HepG2 (cell line): ENCODE results near the gene CD81. TPM values are rescaled to one million over a fixed set of nuclear protein-coding genes. Genes with fewer than 3 reads are reported as not detected.
A peak's percentile ranks its signal among the peaks of the same experiment; 100 is the strongest.

Source experiments
- ATAC-seq: fragments of 200-7000 bp; cut with Tn5 transposase; 3 replicates; pipeline ENCODE4 v1.9.1; 2020; ENCODE audit warnings: mild to moderate bottlenecking, moderate library complexity
- BruUV-seq: library from RNA; stranded (reverse); fragments of 400-500 nt; replicated peaks from 2 replicates; lab custom pipeline; 2021; lab: Mats Ljungman, UMichigan
- CTCF ChIA-PET: fragments of 300-600 bp; formaldehyde crosslinking; extraction: SDS; loops from one replicate; lab custom pipeline; 2021; ENCODE audit warnings: low total read pairs, inconsistent platforms, low intra/inter-chr PET ratio; lab: Yijun Ruan, JAX
- POLR2A ChIA-PET: fragments of 350-600 bp; sonication (Branson Sonifier 250); formaldehyde crosslinking; loops from one replicate; lab custom pipeline; 2020; ENCODE audit warnings: antibody characterized with exemption, inconsistent platforms; lab: Yijun Ruan, JAX
- DNase-seq: peaks from one replicate; pipeline ENCODE4 v3.0.0-alpha.2; 2015; ENCODE audit warnings: low spot score
- FAIRE-seq: peaks from 3 replicates; lab custom pipeline; 2011; peaks lifted over from hg19 to GRCh38; lab: Jason Lieb, UNC
- H2AFZ ChIP-seq: one replicate; pipeline ENCODE4 v1.6.1; 2011; ENCODE audit warnings: low read length, inconsistent platforms
- H3K27ac ChIP-seq: fragments of 300-600 bp; 3 replicates; pipeline ENCODE4 v1.8.0; 2011; ENCODE audit warnings: mixed run types, mild to moderate bottlenecking, mixed read lengths, low read length, inconsistent platforms; ENCODE audit not compliant: insufficient read depth; ENCODE audit errors: extremely low read length
- H3K27me3 ChIP-seq, 2 experiments: fragments of 200-600 bp in 1 of 2; 2 replicates in 1 of 2; 3 replicates in 1 of 2; pipeline versions ENCODE4 v1.6.0 to v1.8.0; 2011; ENCODE audit warnings: low read length in 2 of 2, mild to moderate bottlenecking in 2 of 2, moderate library complexity in 2 of 2, inconsistent platforms in 1 of 2; ENCODE audit not compliant: insufficient read depth in 2 of 2, control insufficient read depth in 1 of 2
- H3K36me3 ChIP-seq, 2 experiments: fragments of 200-600 bp in 1 of 2; replicated peaks in 1 of 2; 2 replicates in 1 of 2; 3 replicates in 1 of 2; pipeline versions ENCODE4 v1.5.1 to v1.8.0; 2011; ENCODE audit warnings: low read length in 2 of 2, inconsistent platforms in 1 of 2; ENCODE audit not compliant: insufficient read depth in 2 of 2, control insufficient read depth in 1 of 2
- H3K4me1 ChIP-seq: 2 replicates; pipeline ENCODE4 v1.5.1; 2012; ENCODE audit warnings: low read length, inconsistent platforms; ENCODE audit not compliant: insufficient read depth
- H3K4me2 ChIP-seq: 2 replicates; pipeline ENCODE4 v1.6.0; 2011; ENCODE audit warnings: low read depth, low read length, inconsistent platforms
- H3K4me3 ChIP-seq, 3 experiments: fragments of 200-600 bp in 1 of 3; sonication (generic), shearing (Covaris generic) in 1 of 3; replicated peaks in 1 of 3; 2 replicates each; pipeline ENCODE4 v1.5.1; 2011 to 2016; ENCODE audit warnings: low read length in 3 of 3, inconsistent platforms in 2 of 3, low read depth in 2 of 3, mild to moderate bottlenecking in 2 of 3, control low read depth in 1 of 3, mixed read lengths in 1 of 3; ENCODE audit not compliant: insufficient read depth in 1 of 3
- H3K79me2 ChIP-seq: one replicate; pipeline ENCODE4 v1.6.1; 2011; ENCODE audit warnings: low read length, inconsistent platforms; ENCODE audit not compliant: insufficient read depth
- H3K9ac ChIP-seq: 2 replicates; pipeline ENCODE4 v1.6.0; 2011; ENCODE audit warnings: mild to moderate bottlenecking, low read depth, low read length, inconsistent platforms; ENCODE audit not compliant: insufficient read depth
- H3K9me3 ChIP-seq: 2 replicates; pipeline ENCODE4 v1.5.1; 2012; ENCODE audit warnings: mild to moderate bottlenecking, low read length
- H4K20me1 ChIP-seq: 2 replicates; pipeline ENCODE4 v1.6.0; 2011; ENCODE audit warnings: inconsistent platforms, mild to moderate bottlenecking, low read length, moderate library complexity; ENCODE audit not compliant: insufficient read depth
- AGO2 ChIP-seq: fragments of 200-400 bp; formaldehyde crosslinking; optimal IDR thresholded peaks from 2 replicates; pipeline ENCODE3; 2017; ENCODE audit warnings: mild to moderate bottlenecking, low read depth, low read length, moderate library complexity
- GFI1 ChIP-seq: sonication (generic); formaldehyde crosslinking; IDR thresholded peaks from 2 replicates; pipeline ENCODE4 v1.5.0; 2020; ENCODE audit warnings: missing genetic modification reagents, mild to moderate bottlenecking, borderline replicate concordance
- PAWR ChIP-seq: sonication (generic); formaldehyde crosslinking; IDR thresholded peaks from 2 replicates; pipeline ENCODE4 v1.4.0; 2020; ENCODE audit warnings: missing genetic modification reagents, mild to moderate bottlenecking, borderline replicate concordance
- RELA ChIP-seq: sonication (generic); formaldehyde crosslinking; IDR thresholded peaks from 2 replicates; pipeline ENCODE4 v1.4.0; 2020; ENCODE audit warnings: missing genetic modification reagents
- SAFB2 ChIP-seq: sonication (generic); formaldehyde crosslinking; IDR thresholded peaks from 2 replicates; pipeline ENCODE4 v1.5.1; 2020; ENCODE audit warnings: missing genetic modification reagents, low read depth, mild to moderate bottlenecking, borderline replicate concordance
- SMARCC2 ChIP-seq: fragments of 450-650 bp; IDR thresholded peaks from 2 replicates; pipeline ENCODE4 v1.6.1; 2017; ENCODE audit warnings: antibody characterized with exemption, mild to moderate bottlenecking
- SRY ChIP-seq: sonication (generic); formaldehyde crosslinking; IDR thresholded peaks from 2 replicates; pipeline ENCODE4 v1.8.0; 2022; ENCODE audit warnings: mild to moderate bottlenecking, missing genetic modification reagents
- SSRP1 ChIP-seq: IDR thresholded peaks from 2 replicates; pipeline ENCODE4 v1.6.1; 2016; ENCODE audit warnings: control low read depth
- ZFP82 ChIP-seq: sonication (generic); formaldehyde crosslinking; IDR thresholded peaks from 2 replicates; pipeline ENCODE4 v1.5.1; 2020; ENCODE audit warnings: mild to moderate bottlenecking, missing genetic modification reagents, borderline replicate concordance
- ZNF253 ChIP-seq: sonication (generic); formaldehyde crosslinking; IDR thresholded peaks from 2 replicates; pipeline ENCODE4 v1.8.0; 2022; ENCODE audit warnings: mild to moderate bottlenecking, missing genetic modification reagents, borderline replicate concordance
- ZNF280B ChIP-seq: sonication (generic); formaldehyde crosslinking; IDR thresholded peaks from 2 replicates; pipeline ENCODE4 v1.5.0; 2020; ENCODE audit warnings: missing genetic modification reagents, mild to moderate bottlenecking, borderline replicate concordance
- ZNF33A ChIP-seq: sonication (generic); formaldehyde crosslinking; IDR thresholded peaks from 2 replicates; pipeline ENCODE4 v1.5.1; 2020; ENCODE audit warnings: missing genetic modification reagents, mild to moderate bottlenecking, moderate library complexity, borderline replicate concordance
- ZNF782 ChIP-seq: sonication (generic); formaldehyde crosslinking; IDR thresholded peaks from 2 replicates; pipeline ENCODE4 v1.4.0; 2020; ENCODE audit warnings: missing genetic modification reagents, mild to moderate bottlenecking, borderline replicate concordance
- ZNF879 ChIP-seq: sonication (generic); formaldehyde crosslinking; IDR thresholded peaks from 2 replicates; pipeline ENCODE4 v1.8.1; 2023; ENCODE audit warnings: missing genetic modification reagents
- ZNF891 ChIP-seq: sonication (generic); formaldehyde crosslinking; IDR thresholded peaks from 2 replicates; pipeline ENCODE4 v1.5.0; 2020; ENCODE audit warnings: mild to moderate bottlenecking, missing genetic modification reagents
- WGBS: methylation state at CpG from one replicate; pipeline ENCODE4 v1.1.6; 2017; ENCODE audit warnings: low lambda C conversion rate; 5-methylcytosine and 5-hydroxymethylcytosine counted together
- in situ Hi-C: cut with HindIII; loops from 2 replicates; pipeline ENCODE4 v1.10.0; 2017; ENCODE audit warnings: low pct_unique_long_range_greater_than_20kb; ENCODE audit not compliant: extremely low pct_ligation_motif_present
- intact Hi-C: fragments of 100-400 bp; cut with micrococcal nuclease; formaldehyde crosslinking; loops from one replicate; pipeline ENCODE4 v1.10.0; 2022; ENCODE audit not compliant: unreplicated experiment
- polyA plus RNA-seq, 8 experiments: library from polyadenylated mRNA; depleted of rRNA in 3 of 8; stranded (reverse) in 7 of 8; unstranded in 1 of 8; fragments of >200 nt; fragmentation: Illumina TruSeq in 4 of 8; extraction: Trizol in 4 of 8; gene quantifications; 2 replicates each; pipeline versions ENCODE4 v1.2.1 to v1.2.3, GENCODE V29; 2011 to 2016; ENCODE audit warnings: low read depth in 4 of 8, missing spikeins in 1 of 8, mixed read lengths in 1 of 8; ENCODE audit not compliant: insufficient read depth in 1 of 8
- total RNA-seq, 5 experiments: library from RNA; depleted of rRNA; stranded (reverse); fragments of >200 nt; fragmentation: Illumina TruSeq; extraction: Trizol; gene quantifications; 2 replicates each; pipeline ENCODE4 v1.2.3, GENCODE V29; 2016; ENCODE audit warnings: low read depth in 1 of 5
- TF ChIP-seq, protein P1 (sequence below): sonication (generic); formaldehyde crosslinking; IDR thresholded peaks from 2 replicates; pipeline ENCODE4 v1.8.0; 2023; ENCODE audit warnings: mild to moderate bottlenecking, missing genetic modification reagents

The CD81 gene
- total and polyA plus RNA-seq, 2 of the 13 experiments (the other 11 are each of a cell fraction or from before 2014, with no cell fraction given) = not detected

DNA sequence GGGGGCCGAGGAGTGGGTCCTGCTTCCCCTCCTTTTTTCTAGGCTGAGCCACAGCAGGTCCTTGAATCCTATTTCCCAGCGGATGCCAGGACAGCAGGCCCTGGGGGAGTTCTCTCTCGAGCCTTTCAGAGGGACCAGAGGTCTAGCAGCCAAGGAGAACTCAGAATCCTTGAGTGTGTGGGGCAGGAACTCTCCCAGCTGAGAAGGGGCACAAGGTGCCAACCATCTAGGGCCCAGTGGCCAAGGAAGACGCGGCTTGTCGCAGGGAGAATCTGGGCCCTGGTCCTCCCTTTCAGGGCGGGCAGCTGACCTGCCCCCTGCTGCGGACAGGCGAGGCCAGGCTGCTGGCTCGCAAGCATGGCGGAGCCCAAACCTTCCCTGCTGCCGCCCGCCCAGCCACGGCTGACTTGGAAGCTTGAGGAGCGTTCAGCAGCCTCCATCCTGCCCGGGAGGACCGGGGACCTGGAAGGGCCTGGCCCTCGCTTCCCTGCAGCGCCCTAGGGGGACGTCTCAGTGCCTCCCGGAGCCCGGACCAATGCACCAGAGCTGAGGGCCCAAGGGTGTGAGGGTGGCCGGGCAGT, 22.5 kb downstream of the CD81 start:
- ChIA-PET POLR2A (interaction anchor here (0.9 to 3.4 kb wide), 5 partner anchors 12 to 189 kb away, joined by 3 to 49 read pairs (median 10); no protein-coding TSS in a partner anchor), CTCF (interaction anchor here (1.6 to 3.9 kb wide), 2 partner anchors 21 to 94 kb away, joined by 4 to 55 read pairs; no protein-coding TSS in a partner anchor)
- WGBS = 42% methylated on average over 6 of the region's 23 CpGs
- Histone ChIP-seq H3K27me3 (peaks cover 0 to 3% of the 10 kb centered on the region in 2 experiments; a peak in 2 of 5 replicates), H3K79me2 (peaks cover 14% of the 10 kb centered on the region), H2AFZ (no peak overlapping the region), H3K4me3 (peak overlapping the region; percentile 73 to 93 (median 75)), H3K27ac (peak overlapping the region; percentile 72), H3K9ac (peak overlapping the region; percentile 88), H3K9me3 (no peaks in the 10 kb centered on the region), H4K20me1 (no peaks in the 10 kb centered on the region), H3K36me3 (peaks cover 6 to 7% of the 10 kb centered on the region in 2 experiments; a peak in 2 of 5 replicates), H3K4me1 (peaks cover 24% of the 10 kb centered on the region), H3K4me2 (peak overlapping the region; percentile 91)
- intact Hi-C loops (loop anchor here (1.0 to 5.0 kb wide), 2 partner anchors 20 to 187 kb away; no protein-coding TSS in a partner anchor), in situ Hi-C loops (no loop called here)
- ATAC-seq (peak; percentile 31), FAIRE-seq (no peak), DNase-seq (no peak)
- TSS peak; percentile 81 for BruUV-seq
- TF ChIP-seq RELA (0 out of 2 replicates have a peak, but pooled peaks have one; percentile 6), PAWR (CRISPR knock-in tag) (no peak), ZNF879 (0 out of 2 replicates have a peak, but pooled peaks have one; percentile 73), ZFP82 (no peak), ZNF782 (CRISPR knock-in tag) (0 out of 2 replicates have a peak, but pooled peaks have one; percentile 64), AGO2 (peak; percentile 92), SRY (no peak), SAFB2 (peak; percentile 83; the same call in 1 of the 2 replicates), ZNF891 (CRISPR knock-in tag) (peak; percentile 85; the same call in 1 of the 2 replicates), SMARCC2 (no peak), ZNF253 (CRISPR knock-in tag) (0 out of 2 replicates have a peak, but pooled peaks have one; percentile 5), ZNF33A (CRISPR knock-in tag) (peak; percentile 81), SSRP1 (CRISPR knock-in tag) (0 out of 2 replicates have a peak, but pooled peaks have one; percentile 23), ZNF280B (CRISPR knock-in tag) (peak; percentile 84; the same call in 1 of the 2 replicates), GFI1 (CRISPR knock-in tag) (0 out of 2 replicates have a peak, but pooled peaks have one; percentile 1)
- TF ChIP-seq, protein P1, sequence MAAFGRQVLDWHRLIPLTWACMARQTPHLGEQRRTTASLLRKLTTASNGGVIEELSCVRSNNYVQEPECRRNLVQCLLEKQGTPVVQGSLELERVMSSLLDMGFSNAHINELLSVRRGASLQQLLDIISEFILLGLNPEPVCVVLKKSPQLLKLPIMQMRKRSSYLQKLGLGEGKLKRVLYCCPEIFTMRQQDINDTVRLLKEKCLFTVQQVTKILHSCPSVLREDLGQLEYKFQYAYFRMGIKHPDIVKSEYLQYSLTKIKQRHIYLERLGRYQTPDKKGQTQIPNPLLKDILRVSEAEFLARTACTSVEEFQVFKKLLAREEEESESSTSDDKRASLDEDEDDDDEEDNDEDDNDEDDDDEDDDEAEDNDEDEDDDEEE = 0 out of 2 replicates have a peak, but pooled peaks have one; percentile 89
